Hematopoietic multipotent progenitor cell (in vitro differentiated cells): ENCODE measurements around the gene MARK3. TPM values are rescaled to one million over a fixed set of nuclear protein-coding genes. Genes with fewer than 3 reads are reported as not detected.
"Not testable (repeated sequence)": the region's sequence is repeated elsewhere in the genome, so short reads cannot be mapped to it uniquely, and the experiment has no call there.

Source experiments
- DNase-seq, 3 donors: peaks; one replicate each; pipeline ENCODE4 v3.0.0-alpha.2; 2011 to 2015; ENCODE audit warnings: low read depth in 2 of 3, low spot score in 2 of 3
- total RNA-seq: library from RNA; depleted of rRNA; stranded (reverse); fragments of >200 nt; gene quantifications from one replicate; pipeline ENCODE4 v1.2.3, GENCODE V29; 2012

The MARK3 gene
- total RNA-seq, result 51.4 TPM

GRCh38 chr14:103385152-103385928 lies at the start of gene MARK3:
TSS of gene MARK3 (plus strand) at chr14:103385415. CDS start at chr14:103386030, 615 bp downstream.
- peak; percentile 84 to 98 (median 97) for DNase-seq

- DNase-seq, result no peak
Measured at GRCh38 chr14:103336191-103336590, 49.0 kb upstream of the MARK3 start.

- DNase-seq, result peak in 1 of 3 donors; percentile 17
Measured at GRCh38 chr14:103337794-103338193, 47.4 kb upstream of the MARK3 start.

GRCh38 chr14:103339561-103339960 lies 45.7 kb upstream of the MARK3 start:
- no peak for DNase-seq

- DNase-seq, result no peak
Measured at GRCh38 chr14:103340480-103341212, 44.6 kb upstream of the MARK3 start.

GRCh38 chr14:103341250-103342129 lies 43.7 kb upstream of the MARK3 start:
- peak in 1 of 3 donors; percentile 21 for DNase-seq

GRCh38 chr14:103343164-103343879 lies 41.9 kb upstream of the MARK3 start:
- peak in 1 of 3 donors; percentile 46 for DNase-seq

- peak in 1 of 3 donors; percentile 26 for DNase-seq
Measured at GRCh38 chr14:103343905-103344797, 41.1 kb upstream of the MARK3 start.

GRCh38 chr14:103346286-103346685 lies 38.9 kb upstream of the MARK3 start:
- no peak for DNase-seq

GRCh38 chr14:103347091-103347815 lies 38.0 kb upstream of the MARK3 start:
- DNase-seq, result no peak

GRCh38 chr14:103348154-103348553 lies 37.1 kb upstream of the MARK3 start:
- DNase-seq, result no peak

GRCh38 chr14:103349982-103350381 lies 35.2 kb upstream of the MARK3 start:
- no peak for DNase-seq

- DNase-seq, result no peak
Measured at GRCh38 chr14:103353362-103353761, 31.9 kb upstream of the MARK3 start.

- no peak for DNase-seq
Measured at GRCh38 chr14:103354141-103354540, 31.1 kb upstream of the MARK3 start.

- no peak for DNase-seq
Measured at GRCh38 chr14:103356024-103356682, 29.1 kb upstream of the MARK3 start.

GRCh38 chr14:103357552-103357951 lies 27.7 kb upstream of the MARK3 start:
- DNase-seq, result not testable (repeated sequence)

- no peak for DNase-seq
Measured at GRCh38 chr14:103360548-103360947, 24.7 kb upstream of the MARK3 start.

GRCh38 chr14:103361867-103362266 lies 23.3 kb upstream of the MARK3 start:
- DNase-seq, result no peak
